ENCODE data around the gene ZNF526.

Gene ZNF526

GRCh38 chr19:42242512-42243409, 22.6 kb downstream of the ZNF526 start, which contains the start of gene GSK3A (continued):
- TF ChIP-seq ZNF239 (tag by site-specific recombination; IDR thresholded peaks at IDR 0.05) (no peak), GLIS2 (tag by site-specific recombination; IDR thresholded peaks at IDR 0.05) (peak; percentile 58; the same call in 1 of the 2 replicates), ZBTB6 (tag by site-specific recombination; IDR thresholded peaks at IDR 0.05) (peak; percentile 72), ZBTB26 (tag by site-specific recombination; optimal IDR thresholded peaks at IDR 0.05) (peak; percentile 80), SP7 (tag by site-specific recombination; IDR thresholded peaks at IDR 0.05) (peak; percentile 72), ZNF664 (tag by site-specific recombination; IDR thresholded peaks at IDR 0.05) (peak; percentile 40), SP2 (tag by site-specific recombination; IDR thresholded peaks at IDR 0.05) (peak; percentile 73), KLF9 (tag by site-specific recombination; IDR thresholded peaks at IDR 0.05; ENCODE audit: low read depth) (peak; percentile 90), ZBTB44 (tag by site-specific recombination; IDR thresholded peaks at IDR 0.05) (peak; percentile 23; the same call in 1 of the 2 replicates), ZBTB11 (tag by site-specific recombination; conservative IDR thresholded peaks at IDR 0.05; ENCODE audit: low read depth) (peak; percentile 85), ZNF654 (tag by site-specific recombination; IDR thresholded peaks at IDR 0.05; ENCODE audit: low read depth) (no peak), KLF1 (tag by site-specific recombination; IDR thresholded peaks at IDR 0.05) (peak; percentile 84), ZNF223 (tag by site-specific recombination; IDR thresholded peaks at IDR 0.05) (no peak), SCRT2 (tag by site-specific recombination; IDR thresholded peaks at IDR 0.05) (peak; percentile 81), ZNF121 (tag by site-specific recombination; IDR thresholded peaks at IDR 0.05) (no peak), ZNF449 (tag by site-specific recombination; IDR thresholded peaks at IDR 0.05) (peak; percentile 7; the same call in 1 of the 2 replicates), SCRT1 (tag by site-specific recombination; IDR thresholded peaks at IDR 0.05; ENCODE audit: borderline replicate concordance) (peak; percentile 63; the same call in 1 of the 2 replicates), ZNF600 (tag by site-specific recombination; IDR thresholded peaks at IDR 0.05) (peak; percentile 96), ZNF558 (tag by site-specific recombination; IDR thresholded peaks at IDR 0.05) (no peak), ZNF433 (tag by site-specific recombination; IDR thresholded peaks at IDR 0.05; ENCODE audit: low read depth) (no peak), ZNF76 (tag by site-specific recombination; IDR thresholded peaks at IDR 0.05; ENCODE audit: borderline replicate concordance, low read depth) (peak; percentile 100), ZEB2 (tag by site-specific recombination; IDR thresholded peaks at IDR 0.05) (peak; percentile 100), ZNF335 (tag by site-specific recombination; conservative IDR thresholded peaks at IDR 0.05) (peak; percentile 99), ZNF324 (tag by site-specific recombination; IDR thresholded peaks at IDR 0.05) (peak; percentile 90; the same call in 1 of the 2 replicates), BCL11A (tag by site-specific recombination; IDR thresholded peaks at IDR 0.05; ENCODE audit: low read depth) (0 out of 2 replicates have a peak, but pooled peaks have one; percentile 46), ZNF292 (tag by site-specific recombination; IDR thresholded peaks at IDR 0.05; ENCODE audit: borderline replicate concordance, low read depth) (no peak), IKZF3 (tag by site-specific recombination; IDR thresholded peaks at IDR 0.05) (peak; percentile 76), ZNF692 (tag by site-specific recombination; IDR thresholded peaks at IDR 0.05) (peak; percentile 55), ZNF561 (tag by site-specific recombination; IDR thresholded peaks at IDR 0.05; ENCODE audit: borderline replicate concordance) (peak; percentile 56; the same call in 1 of the 2 replicates)

Data from HEK293 (cell line).